Ascending aorta (tissue), 2 donors: Measurements from ENCODE around the gene CPA2. TPM values are rescaled to one million over a fixed set of nuclear protein-coding genes. Genes with fewer than 3 reads are reported as not detected.

Experiments
- DNase-seq, 2 donors: peaks; one replicate each; pipeline ENCODE4 v3.0.0-alpha.2; 2019; ENCODE audit warnings: low spot score in 2 of 2
- H3K27ac ChIP-seq, 2 donors: fragments of 200-600 bp; sonication (generic); one replicate each; pipeline ENCODE4 v1.5.1; 2016 to 2017; ENCODE audit warnings: mild to moderate bottlenecking in 1 of 2
- H3K27me3 ChIP-seq: fragments of 200-600 bp; sonication (generic); one replicate; pipeline ENCODE4 v1.5.1; 2017
- H3K36me3 ChIP-seq, 2 donors: fragments of 200-600 bp; sonication (generic); one replicate each; pipeline ENCODE4 v1.5.1; 2016
- H3K4me1 ChIP-seq, 2 donors: fragments of 200-600 bp; sonication (generic); one replicate each; pipeline ENCODE4 v1.5.1; 2016 to 2017; ENCODE audit warnings: mild to moderate bottlenecking in 1 of 2
- H3K4me3 ChIP-seq, 2 donors: fragments of 200-600 bp; sonication (generic); one replicate each; pipeline ENCODE4 v1.5.1; 2016 to 2017; ENCODE audit warnings: mild to moderate bottlenecking in 1 of 2
- H3K9me3 ChIP-seq, 2 donors: fragments of 200-600 bp; sonication (generic); one replicate each; pipeline ENCODE4 v1.5.1; 2016
- CTCF ChIP-seq, 3 experiments: fragments of 200-600 bp in 2 of 3; fragments of 450-650 bp in 1 of 3; sonication (generic) in 2 of 3; IDR thresholded peaks; one replicate each; pipeline ENCODE4 v1.5.1; 2016 to 2019; ENCODE audit warnings: antibody characterized with exemption in 3 of 3, mild to moderate bottlenecking in 1 of 3, moderate library complexity in 1 of 3
- intact Hi-C: fragments of 100-400 bp; cut with DNase I; formaldehyde crosslinking; loops from one replicate; pipeline ENCODE4 v1.15.1; 2023
- total RNA-seq: library from RNA; depleted of rRNA; stranded (reverse); fragments of >200 nt; gene quantifications from one replicate; pipeline ENCODE4 v1.1.0, GENCODE V29; 2016

Gene CPA2
- total RNA-seq, 1 donor from 2014 or later, result not detected

GRCh38 chr7:130298544-130299326 is 32.1 kb downstream of the CPA2 start:
- no peak for TF ChIP-seq CTCF (IDR thresholded peaks at IDR 0.05)
- Histone ChIP-seq H3K27ac (no peak overlapping the region), H3K27me3 (no peaks in the 10 kb centered on the region), H3K4me1 (peaks cover 0 to 1% of the 10 kb centered on the region in 2 donors), H3K36me3 (no peaks in the 10 kb centered on the region), H3K4me3 (no peak overlapping the region), H3K9me3 (no peaks in the 10 kb centered on the region)
- intact Hi-C loops, result loop anchor here (10.0 kb wide), 1 partner anchor 56 kb away; no protein-coding TSS in a partner anchor
- no peak for DNase-seq

GRCh38 chr7:130299866-130300265 is 33.2 kb downstream of the CPA2 start:
- H3K36me3 ChIP-seq, result no peaks in the 10 kb centered on the region
- no peaks in the 10 kb centered on the region for H3K27me3 ChIP-seq
- intact Hi-C loops, result loop anchor here (10.0 kb wide), 1 partner anchor 55 kb away; no protein-coding TSS in a partner anchor
- H3K4me3 ChIP-seq, result no peak overlapping the region
- no peaks in the 10 kb centered on the region for H3K4me1 ChIP-seq
- no peak for DNase-seq
- no peak overlapping the region for H3K27ac ChIP-seq
- TF ChIP-seq CTCF (IDR thresholded peaks at IDR 0.05), result no peak
- H3K9me3 ChIP-seq, result no peaks in the 10 kb centered on the region

- Histone ChIP-seq H3K27me3 (no peaks in the 10 kb centered on the region), H3K36me3 (no peaks in the 10 kb centered on the region), H3K27ac (no peak overlapping the region), H3K9me3 (no peaks in the 10 kb centered on the region), H3K4me1 (no peaks in the 10 kb centered on the region), H3K4me3 (no peak overlapping the region)
- no peak for DNase-seq
- intact Hi-C loops, result no loop called here
- no peak for TF ChIP-seq CTCF (IDR thresholded peaks at IDR 0.05)
These were observed 34.9 kb downstream of the CPA2 start for GRCh38 chr7:130301501-130302020.

- no peaks in the 10 kb centered on the region for H3K36me3 ChIP-seq
- H3K27me3 ChIP-seq, result no peaks in the 10 kb centered on the region
- no peak for DNase-seq
- TF ChIP-seq CTCF (IDR thresholded peaks at IDR 0.05), result no peak
- H3K4me1 ChIP-seq, result no peaks in the 10 kb centered on the region
- no peak overlapping the region for H3K27ac ChIP-seq
- H3K9me3 ChIP-seq, result no peaks in the 10 kb centered on the region
- intact Hi-C loops, result no loop called here
- H3K4me3 ChIP-seq, result no peak overlapping the region
These were observed 36.0 kb downstream of the CPA2 start for GRCh38 chr7:130302649-130303048.

- intact Hi-C loops, result no loop called here
- DNase-seq, result no peak
- TF ChIP-seq CTCF (IDR thresholded peaks at IDR 0.05), result no peak
These were observed 36.5 kb downstream of the CPA2 start for GRCh38 chr7:130303127-130303526.

More at GRCh38 chr7:130303127-130303526, 36.5 kb downstream of the CPA2 start:
- Histone ChIP-seq H3K4me3 (no peak overlapping the region), H3K4me1 (no peaks in the 10 kb centered on the region), H3K9me3 (no peaks in the 10 kb centered on the region), H3K27me3 (no peaks in the 10 kb centered on the region), H3K27ac (no peak overlapping the region), H3K36me3 (no peaks in the 10 kb centered on the region)
